SK-N-SH (cell line): ENCODE data around the gene CD14. TPM values are rescaled to one million over a fixed set of nuclear protein-coding genes. Genes with fewer than 3 reads are reported as not detected.

ENCODE experiments used
- CTCF ChIA-PET: fragments of 300-600, 350-600 bp; formaldehyde crosslinking; extraction: SDS; loops from one replicate; lab custom pipeline; 2021; lab: Yijun Ruan, JAX
- POLR2A ChIA-PET: fragments of 350-600 bp; sonication (Branson Sonifier 250); formaldehyde crosslinking; extraction: SDS; loops from one replicate; lab custom pipeline; 2020; ENCODE audit warnings: antibody characterized with exemption, inconsistent platforms; lab: Yijun Ruan, JAX
- DNase-seq: peaks from one replicate; pipeline ENCODE4 v3.0.0; 2012
- H2AFZ ChIP-seq: fragments of 200-600 bp; sonication (generic); 2 replicates; pipeline ENCODE4 v1.8.1; 2016; ENCODE audit warnings: antibody characterized with exemption, mild to moderate bottlenecking, low read depth
- H3F3A ChIP-seq: fragments of 200-600 bp; sonication (generic); replicated peaks from 2 replicates; pipeline ENCODE3; 2016; ENCODE audit warnings: antibody characterized with exemption, mild to moderate bottlenecking; ENCODE audit not compliant: insufficient read depth
- H3K27ac ChIP-seq, 2 experiments: fragments of 200-500 bp in 1 of 2; fragments of 200-600 bp in 1 of 2; sonication (Bioruptor generic) in 1 of 2; sonication (generic), shearing (Covaris generic) in 1 of 2; 2 replicates each; pipeline versions ENCODE4 v1.5.1 to v1.6.1; 2014 to 2016; ENCODE audit warnings: low read depth in 2 of 2, inconsistent platforms in 1 of 2, low read length in 1 of 2, mild to moderate bottlenecking in 1 of 2, mixed read lengths in 1 of 2
- H3K27me3 ChIP-seq: fragments of 200-600 bp; sonication (generic), shearing (Covaris generic); 2 replicates; pipeline ENCODE4 v1.6.1; 2016; ENCODE audit warnings: mixed run types; ENCODE audit not compliant: insufficient read depth
- H3K36me3 ChIP-seq, 2 experiments: fragments of 200-500 bp in 1 of 2; fragments of 200-600 bp in 1 of 2; sonication (Bioruptor generic) in 1 of 2; sonication (generic) in 1 of 2; replicated peaks in 1 of 2; 2 replicates each; pipeline versions ENCODE3 to v1.5.1; 2014 to 2016; ENCODE audit warnings: low read length in 1 of 2, mild to moderate bottlenecking in 1 of 2; ENCODE audit not compliant: insufficient read depth in 2 of 2, control insufficient read depth in 1 of 2
- H3K4me1 ChIP-seq, 2 experiments: fragments of 200-500 bp in 1 of 2; fragments of 200-600 bp in 1 of 2; sonication (Bioruptor generic) in 1 of 2; sonication (generic), shearing (Covaris generic) in 1 of 2; 2 replicates each; pipeline versions ENCODE4 v1.5.1 to v1.6.1; 2014 to 2016; ENCODE audit warnings: low read depth in 1 of 2, low read length in 1 of 2, mixed run types in 1 of 2; ENCODE audit not compliant: insufficient read depth in 2 of 2, control insufficient read depth in 1 of 2
- H3K4me2 ChIP-seq: fragments of 200-600 bp; sonication (generic), shearing (Covaris generic); 2 replicates; pipeline ENCODE4 v1.6.1; 2017; ENCODE audit warnings: mixed run types
- H3K4me3 ChIP-seq, 2 experiments: fragments of 200-500 bp in 1 of 2; fragments of 200-600 bp in 1 of 2; sonication (Bioruptor generic) in 1 of 2; sonication (generic), shearing (Covaris generic) in 1 of 2; 2 replicates each; pipeline versions ENCODE4 v1.5.1 to v1.8.1; 2014 to 2016; ENCODE audit warnings: low read depth in 2 of 2, inconsistent platforms in 1 of 2, low read length in 1 of 2, mild to moderate bottlenecking in 1 of 2, mixed read lengths in 1 of 2, moderate library complexity in 1 of 2
- H3K79me2 ChIP-seq: fragments of 200-600 bp; sonication (generic); 2 replicates; pipeline ENCODE4 v1.8.1; 2017; ENCODE audit warnings: mild to moderate bottlenecking; ENCODE audit not compliant: insufficient read depth
- H3K9ac ChIP-seq: fragments of 200-600 bp; sonication (generic); 2 replicates; pipeline ENCODE4 v1.6.1; 2017; ENCODE audit warnings: mixed run types
- H3K9me2 ChIP-seq: fragments of 200-600 bp; sonication (generic); 2 replicates; pipeline ENCODE4 v1.6.1; 2017; ENCODE audit warnings: mixed run types
- H3K9me3 ChIP-seq: fragments of 200-600 bp; sonication (generic); 2 replicates; pipeline ENCODE4 v1.6.1; 2017; ENCODE audit warnings: mixed run types, mild to moderate bottlenecking, moderate library complexity
- H4K20me1 ChIP-seq: fragments of 200-600 bp; sonication (generic); 2 replicates; pipeline ENCODE4 v1.6.1; 2017; ENCODE audit warnings: mild to moderate bottlenecking, mixed run types; ENCODE audit not compliant: insufficient read depth
- CHD2 ChIP-seq: fragments of 150-350 bp; IDR thresholded peaks from 2 replicates; pipeline ENCODE4 v1.6.1; 2018; ENCODE audit warnings: low read length; ENCODE audit not compliant: partially characterized antibody
- CTCF ChIP-seq: fragments of 200-600 bp; sonication (generic); IDR thresholded peaks from 2 replicates; pipeline ENCODE4 v1.6.1; 2017; ENCODE audit warnings: antibody characterized with exemption, mild to moderate bottlenecking, moderate library complexity
- EZH2phosphoT487 ChIP-seq: fragments of 200-600 bp; sonication (generic); IDR thresholded peaks from 2 replicates; pipeline ENCODE4 v1.6.1; 2017; ENCODE audit warnings: low read depth, mixed run types, mild to moderate bottlenecking, antibody characterized with exemption, moderate library complexity, borderline replicate concordance
- FOSL2 ChIP-seq: IDR thresholded peaks from 2 replicates; pipeline ENCODE4 v1.4.0; 2012; ENCODE audit warnings: low read depth, mild to moderate bottlenecking, moderate library complexity, borderline replicate concordance
- GABPA ChIP-seq: IDR thresholded peaks from 2 replicates; pipeline ENCODE4 v1.4.0; 2012; ENCODE audit warnings: low read depth, mild to moderate bottlenecking
- GATA2 ChIP-seq: sonication (generic); formaldehyde crosslinking; IDR thresholded peaks from 2 replicates; pipeline ENCODE4 v1.5.0; 2020; ENCODE audit warnings: mild to moderate bottlenecking, missing genetic modification reagents
- IRF3 ChIP-seq: fragments of 150-350 bp; IDR thresholded peaks from 2 replicates; pipeline ENCODE4 v1.6.1; 2016; ENCODE audit warnings: mild to moderate bottlenecking, low read depth, low read length
- JUND ChIP-seq: IDR thresholded peaks from 2 replicates; pipeline ENCODE4 v1.4.0; 2012
- MAX ChIP-seq: IDR thresholded peaks from 2 replicates; pipeline ENCODE4 v1.4.0; 2012; ENCODE audit warnings: low read depth
- NFIC ChIP-seq: IDR thresholded peaks from 2 replicates; pipeline ENCODE4 v1.4.0; 2012; ENCODE audit warnings: borderline replicate concordance
- NRF1 ChIP-seq: IDR thresholded peaks from 2 replicates; pipeline ENCODE4 v1.6.1; 2012; ENCODE audit warnings: low read depth, mild to moderate bottlenecking, low read length
- PBX3 ChIP-seq: IDR thresholded peaks from 2 replicates; pipeline ENCODE4; 2012
- RAD21 ChIP-seq: IDR thresholded peaks from 2 replicates; pipeline ENCODE4 v1.6.1; 2012; ENCODE audit warnings: mild to moderate bottlenecking, low read length
- RCOR1 ChIP-seq: fragments of 150-350 bp; IDR thresholded peaks from 2 replicates; pipeline ENCODE4 v1.6.1; 2017; ENCODE audit warnings: antibody characterized with exemption, low read length
- REST ChIP-seq: IDR thresholded peaks from 2 replicates; pipeline ENCODE4 v1.6.1; 2012; ENCODE audit warnings: mild to moderate bottlenecking, low read depth, low read length, moderate library complexity
- RXRA ChIP-seq: IDR thresholded peaks from 2 replicates; pipeline ENCODE4 v1.4.0; 2012; ENCODE audit warnings: low read depth, mild to moderate bottlenecking, borderline replicate concordance
- TCF12 ChIP-seq: IDR thresholded peaks from 2 replicates; pipeline ENCODE4 v1.4.0; 2012
- TEAD4 ChIP-seq: IDR thresholded peaks from 2 replicates; pipeline ENCODE4 v1.4.0; 2012; ENCODE audit warnings: mild to moderate bottlenecking, borderline replicate concordance; ENCODE audit not compliant: insufficient read depth
- USF2 ChIP-seq: fragments of 150-350 bp; IDR thresholded peaks from 2 replicates; pipeline ENCODE4 v1.6.1; 2017; ENCODE audit warnings: antibody characterized with exemption, low read length, low read depth, borderline replicate concordance
- YY1 ChIP-seq: IDR thresholded peaks from 2 replicates; pipeline ENCODE4 v1.4.0; 2012; ENCODE audit warnings: low read depth, mild to moderate bottlenecking
- WGBS: methylation state at CpG from one replicate; pipeline ENCODE4 v1.1.6; 2017; ENCODE audit warnings: low lambda C conversion rate; 5-methylcytosine and 5-hydroxymethylcytosine counted together
- polyA plus RNA-seq, 3 experiments: library from polyadenylated mRNA; depleted of rRNA; stranded (reverse); fragments of >200 nt; gene quantifications; 2 replicates each; pipeline ENCODE4 v1.2.3, GENCODE V29; 2012

The CD14 gene
- polyA plus RNA-seq, 1 of the 3 experiments (the other 2 are of a cell fraction) = 0.12 TPM

GRCh38 chr5:140605879-140606278 lies 27.1 kb downstream of the CD14 start:
- ChIA-PET CTCF (no interaction called here), POLR2A (no interaction called here)
- H3K4me3 ChIP-seq = no peak overlapping the region
- H3K4me2 ChIP-seq = no peak overlapping the region
- H3K79me2 ChIP-seq = no peaks in the 10 kb centered on the region
- no peak overlapping the region for H2AFZ ChIP-seq
- TF ChIP-seq TEAD4 (no peak), GABPA (no peak), REST (no peak), USF2 (no peak), MAX (no peak), GATA2 (CRISPR knock-in tag) (no peak), NFIC (no peak), JUND (no peak), RXRA (no peak), CHD2 (no peak)
- H4K20me1 ChIP-seq = no peaks in the 10 kb centered on the region
- no peaks in the 10 kb centered on the region for H3K27me3 ChIP-seq
- H3F3A ChIP-seq = no peaks in the 10 kb centered on the region
- H3K9ac ChIP-seq = no peak overlapping the region
- DNase-seq = no peak
- no peaks in the 10 kb centered on the region for H3K36me3 ChIP-seq
- H3K9me3 ChIP-seq = no peaks in the 10 kb centered on the region
- H3K27ac ChIP-seq = no peak overlapping the region
- no peaks in the 10 kb centered on the region for H3K4me1 ChIP-seq
- WGBS = 57% methylated on average over 3 of the region's 3 CpGs
- no peaks in the 10 kb centered on the region for H3K9me2 ChIP-seq

GRCh38 chr5:140603734-140604133 lies 29.2 kb downstream of the CD14 start:
- 42% methylated on average over 2 of the region's 2 CpGs for WGBS
- TF ChIP-seq IRF3 (no peak), NRF1 (no peak), FOSL2 (no peak), YY1 (no peak), TCF12 (no peak), GATA2 (CRISPR knock-in tag) (no peak), PBX3 (no peak), NFIC (no peak), GABPA (no peak), CTCF (no peak), MAX (no peak), RCOR1 (no peak), EZH2phosphoT487 (no peak), RAD21 (no peak)

More at GRCh38 chr5:140603734-140604133, 29.2 kb downstream of the CD14 start:
- no peaks in the 10 kb centered on the region for H3F3A ChIP-seq
- no peaks in the 10 kb centered on the region for H3K27me3 ChIP-seq
- no peak overlapping the region for H2AFZ ChIP-seq
- DNase-seq = no peak
- ChIA-PET CTCF (interaction anchor here (1.1 kb wide), 1 partner anchor 35 kb away, joined by 4 read pairs; no protein-coding TSS in a partner anchor), POLR2A (no interaction called here)
- no peaks in the 10 kb centered on the region for H3K9me3 ChIP-seq
- no peak overlapping the region for H3K27ac ChIP-seq
- no peak overlapping the region for H3K4me3 ChIP-seq
- no peak overlapping the region for H3K9ac ChIP-seq
- H3K36me3 ChIP-seq = no peaks in the 10 kb centered on the region
- H3K79me2 ChIP-seq = no peaks in the 10 kb centered on the region
- H3K4me2 ChIP-seq = no peak overlapping the region
- H3K9me2 ChIP-seq = no peaks in the 10 kb centered on the region
- H3K4me1 ChIP-seq = no peaks in the 10 kb centered on the region
- no peaks in the 10 kb centered on the region for H4K20me1 ChIP-seq
